Activated T-helper 2 cell treated with anti-CD3 and anti-CD28 coated beads, Interferon-gamma antibody, Interleukin-2, Interleukin-4, amounts not matched to agents 10 μg/mL and 5 μg/mL and 100 μg/mL, durations not matched to agents 14 hours and 24 hours and 36 hours (primary cell): ENCODE data around the gene SLC22A12. TPM values are rescaled to one million over a fixed set of nuclear protein-coding genes. Genes with fewer than 3 reads are reported as not detected.

Source experiments
- DNase-seq: peaks from one replicate; pipeline ENCODE4 v3.0.0; 2021; ENCODE audit warnings: low spot score
- H3K27ac Mint-ChIP-seq: one replicate; pipeline ENCODE4 v1.8.0; 2021; ENCODE audit warnings: mixed read lengths
- H3K27me3 Mint-ChIP-seq: one replicate; pipeline ENCODE4 v1.8.0; 2021; ENCODE audit warnings: low read depth, mixed read lengths
- H3K36me3 Mint-ChIP-seq: one replicate; pipeline ENCODE4 v1.8.0; 2021; ENCODE audit warnings: low read depth, mixed read lengths
- H3K4me1 Mint-ChIP-seq: one replicate; pipeline ENCODE4 v1.8.0; 2021; ENCODE audit warnings: low read depth, mixed read lengths
- H3K4me3 Mint-ChIP-seq: one replicate; pipeline ENCODE4 v1.8.0; 2021; ENCODE audit warnings: low read depth, mild to moderate bottlenecking, moderate library complexity, mixed read lengths
- H3K9me3 Mint-ChIP-seq: one replicate; pipeline ENCODE4 v1.8.0; 2021; ENCODE audit warnings: mixed read lengths
- intact Hi-C: fragments of 100-400 bp; cut with micrococcal nuclease; formaldehyde crosslinking; loops from one replicate; pipeline ENCODE4 v1.15.1; 2023
- total RNA-seq: library from RNA; stranded (reverse); gene quantifications from 2 replicates; pipeline ENCODE4 v1.2.3, GENCODE V29; 2022

Gene SLC22A12
- not detected in 2 replicates for total RNA-seq

GRCh38 chr11:64590763-64591221 is at the start of gene SLC22A12:
TSS of gene SLC22A12 (plus strand) at chr11:64591220. CDS start at chr11:64591557, 337 bp downstream.
- Mint-ChIP-seq H3K4me3 (no peak within 1 kb of the TSS), H3K27ac (no peak within 1 kb of the TSS), H3K27me3 (peaks cover 2% of the 10 kb centered on the region), H3K9me3 (peaks cover 11% of the 10 kb centered on the region), H3K36me3 (no peaks in the 10 kb centered on the region), H3K4me1 (no peaks in the 10 kb centered on the region)
- DNase-seq, result no peak
- intact Hi-C loops, result no loop called here

GRCh38 chr11:64542172-64543125 is 48.6 kb upstream of the SLC22A12 start:
- peaks cover 11% of the 10 kb centered on the region for H3K27me3 Mint-ChIP-seq
- no peak for DNase-seq
- no peak overlapping the region for H3K4me3 Mint-ChIP-seq
- intact Hi-C loops, result no loop called here
- H3K36me3 Mint-ChIP-seq, result no peaks in the 10 kb centered on the region
- no peak overlapping the region for H3K27ac Mint-ChIP-seq
- H3K4me1 Mint-ChIP-seq, result no peaks in the 10 kb centered on the region
- H3K9me3 Mint-ChIP-seq, result no peaks in the 10 kb centered on the region

DNA sequence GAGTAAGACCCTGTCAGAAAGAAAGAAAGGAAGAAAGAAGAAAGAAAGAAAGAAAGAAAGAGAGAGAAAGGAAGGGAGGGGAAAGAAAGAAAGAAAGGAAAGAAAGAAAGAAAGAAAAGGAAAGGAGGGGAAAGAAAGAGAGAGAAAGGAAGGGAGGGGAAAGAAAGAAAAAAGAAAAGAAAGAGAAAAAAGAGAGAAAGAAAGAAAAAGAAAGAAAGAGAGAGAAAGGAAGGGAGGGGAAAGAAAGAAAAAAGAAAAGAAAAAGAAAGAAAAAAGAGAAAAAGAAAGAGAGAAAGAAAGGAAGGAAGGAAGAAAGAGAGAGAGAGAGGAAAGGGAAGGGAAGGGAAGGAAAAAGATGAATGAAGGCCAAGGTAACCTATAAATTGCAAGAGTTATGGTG is 47.2 kb upstream of the SLC22A12 start:
- Mint-ChIP-seq H3K4me3 (no peak overlapping the region), H3K4me1 (no peaks in the 10 kb centered on the region), H3K36me3 (no peaks in the 10 kb centered on the region), H3K27ac (no peak overlapping the region), H3K27me3 (peaks cover 6% of the 10 kb centered on the region), H3K9me3 (no peaks in the 10 kb centered on the region)
- intact Hi-C loops, result no loop called here
- DNase-seq, result no peak

GRCh38 chr11:64544616-64545296 is 46.3 kb upstream of the SLC22A12 start:
- Mint-ChIP-seq H3K9me3 (no peaks in the 10 kb centered on the region), H3K27ac (no peak overlapping the region), H3K4me1 (no peaks in the 10 kb centered on the region), H3K36me3 (no peaks in the 10 kb centered on the region), H3K27me3 (peaks cover 6% of the 10 kb centered on the region), H3K4me3 (no peak overlapping the region)
- DNase-seq, result no peak
- intact Hi-C loops, result no loop called here

GRCh38 chr11:64545619-64546018 is 45.4 kb upstream of the SLC22A12 start:
- Mint-ChIP-seq H3K36me3 (no peaks in the 10 kb centered on the region), H3K4me1 (no peaks in the 10 kb centered on the region), H3K4me3 (no peak overlapping the region), H3K9me3 (no peaks in the 10 kb centered on the region), H3K27ac (no peak overlapping the region), H3K27me3 (peaks cover 6% of the 10 kb centered on the region)
- DNase-seq, result no peak
- intact Hi-C loops, result no loop called here

DNA sequence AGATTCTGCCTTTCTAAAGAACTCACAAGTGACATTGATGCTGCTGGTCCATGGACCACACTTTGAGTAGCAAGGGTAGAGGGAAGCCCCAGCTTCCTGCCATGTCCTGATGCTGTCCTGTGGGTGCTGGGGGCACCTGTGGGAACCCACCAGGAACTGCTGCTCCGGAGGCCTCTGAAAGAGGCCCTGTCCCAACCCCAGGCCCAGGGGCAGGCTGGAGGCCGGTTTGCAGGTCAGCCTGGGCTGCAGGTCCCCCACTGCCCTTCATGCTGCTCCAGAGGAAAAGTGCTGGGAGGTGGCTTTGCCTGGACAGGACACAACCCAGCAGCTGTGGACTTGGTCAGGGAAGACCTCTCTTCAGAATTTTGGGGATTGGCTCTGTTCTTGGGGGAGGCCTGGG is 44.8 kb upstream of the SLC22A12 start:
- Mint-ChIP-seq H3K4me1 (no peaks in the 10 kb centered on the region), H3K9me3 (no peaks in the 10 kb centered on the region), H3K27ac (no peak overlapping the region), H3K4me3 (no peak overlapping the region), H3K27me3 (peaks cover 9% of the 10 kb centered on the region), H3K36me3 (no peaks in the 10 kb centered on the region)
- DNase-seq, result no peak
- intact Hi-C loops, result no loop called here

GRCh38 chr11:64546600-64546999 is 44.4 kb upstream of the SLC22A12 start:
- intact Hi-C loops, result no loop called here
- Mint-ChIP-seq H3K27me3 (peaks cover 9% of the 10 kb centered on the region), H3K4me1 (no peaks in the 10 kb centered on the region), H3K4me3 (no peak overlapping the region), H3K27ac (no peak overlapping the region), H3K9me3 (no peaks in the 10 kb centered on the region), H3K36me3 (no peaks in the 10 kb centered on the region)
- no peak for DNase-seq

GRCh38 chr11:64549969-64550368 is 41.1 kb upstream of the SLC22A12 start:
- H3K4me1 Mint-ChIP-seq, result no peaks in the 10 kb centered on the region
- H3K36me3 Mint-ChIP-seq, result no peaks in the 10 kb centered on the region
- intact Hi-C loops, result no loop called here
- H3K27ac Mint-ChIP-seq, result no peak overlapping the region
- peaks cover 4% of the 10 kb centered on the region for H3K9me3 Mint-ChIP-seq
- no peak for DNase-seq
- H3K27me3 Mint-ChIP-seq, result peaks cover 3% of the 10 kb centered on the region
- no peak overlapping the region for H3K4me3 Mint-ChIP-seq

DNA sequence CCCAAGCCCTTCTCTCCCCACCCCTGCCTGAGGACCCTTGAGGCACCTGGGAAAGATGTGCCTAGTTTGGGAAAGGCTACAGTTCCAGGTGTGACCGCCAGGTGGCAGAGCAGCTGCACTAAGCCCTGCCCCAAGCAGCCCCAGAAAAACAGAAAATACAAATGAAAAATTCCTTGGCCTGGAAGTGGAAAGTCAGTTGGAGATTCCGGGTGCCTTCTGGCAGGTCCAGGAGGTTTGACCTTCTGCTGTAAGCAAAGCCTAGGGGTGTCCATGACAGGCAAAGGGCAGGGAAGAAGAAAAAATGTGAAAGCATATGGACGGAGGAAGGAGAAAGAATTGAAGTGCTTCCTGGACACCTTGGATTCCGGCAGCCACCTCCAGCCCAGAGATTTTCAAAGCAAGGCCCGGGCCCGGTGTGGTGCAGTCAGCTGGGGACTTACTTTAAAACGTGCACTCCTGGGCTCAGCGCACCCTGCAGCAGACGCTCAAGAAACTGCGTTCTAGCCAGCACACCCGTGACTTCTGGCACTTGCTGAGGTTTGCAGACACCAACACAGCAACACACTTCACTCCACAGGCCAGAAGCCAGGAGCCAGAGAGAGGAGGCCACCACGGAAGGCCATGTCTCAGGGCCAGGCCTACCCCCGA is 37.3 kb upstream of the SLC22A12 start:
- peaks cover 4% of the 10 kb centered on the region for H3K9me3 Mint-ChIP-seq
- intact Hi-C loops, result no loop called here
- no peaks in the 10 kb centered on the region for H3K4me1 Mint-ChIP-seq
- peaks cover 3% of the 10 kb centered on the region for H3K27me3 Mint-ChIP-seq
- no peaks in the 10 kb centered on the region for H3K36me3 Mint-ChIP-seq
- no peak for DNase-seq
- no peak overlapping the region for H3K4me3 Mint-ChIP-seq
- H3K27ac Mint-ChIP-seq, result no peak overlapping the region

DNA sequence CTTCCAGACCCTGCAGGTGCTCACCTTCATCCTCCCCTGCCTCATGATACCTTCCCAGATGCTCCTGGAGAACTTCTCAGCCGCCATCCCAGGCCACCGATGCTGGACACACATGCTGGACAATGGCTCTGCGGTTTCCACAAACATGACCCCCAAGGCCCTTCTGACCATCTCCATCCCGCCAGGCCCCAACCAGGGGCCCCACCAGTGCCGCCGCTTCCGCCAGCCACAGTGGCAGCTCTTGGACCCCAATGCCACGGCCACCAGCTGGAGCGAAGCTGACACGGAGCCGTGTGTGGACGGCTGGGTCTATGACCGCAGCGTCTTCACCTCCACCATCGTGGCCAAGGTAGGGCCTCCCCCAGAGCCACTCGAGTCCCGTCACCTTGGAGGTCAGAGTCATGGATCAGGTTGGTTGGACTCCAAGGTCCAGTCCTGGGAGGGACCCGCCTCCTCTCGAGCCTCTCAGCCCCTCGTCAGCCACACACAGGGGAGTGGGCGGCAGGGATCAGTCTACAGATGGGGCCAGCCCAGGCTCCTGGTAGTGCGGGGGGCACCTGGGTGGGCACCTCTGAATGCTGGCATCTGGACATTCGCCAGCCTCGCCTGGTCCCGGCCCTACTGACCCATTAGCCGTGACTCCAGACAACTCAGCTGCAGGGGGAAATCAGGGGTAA is 34.8 kb upstream of the SLC22A12 start:
- H3K27me3 Mint-ChIP-seq, result no peaks in the 10 kb centered on the region
- no peak overlapping the region for H3K27ac Mint-ChIP-seq
- no peaks in the 10 kb centered on the region for H3K4me1 Mint-ChIP-seq
- no peak overlapping the region for H3K4me3 Mint-ChIP-seq
- no peaks in the 10 kb centered on the region for H3K36me3 Mint-ChIP-seq
- intact Hi-C loops, result no loop called here
- peaks cover 4% of the 10 kb centered on the region for H3K9me3 Mint-ChIP-seq
- DNase-seq, result no peak

DNA sequence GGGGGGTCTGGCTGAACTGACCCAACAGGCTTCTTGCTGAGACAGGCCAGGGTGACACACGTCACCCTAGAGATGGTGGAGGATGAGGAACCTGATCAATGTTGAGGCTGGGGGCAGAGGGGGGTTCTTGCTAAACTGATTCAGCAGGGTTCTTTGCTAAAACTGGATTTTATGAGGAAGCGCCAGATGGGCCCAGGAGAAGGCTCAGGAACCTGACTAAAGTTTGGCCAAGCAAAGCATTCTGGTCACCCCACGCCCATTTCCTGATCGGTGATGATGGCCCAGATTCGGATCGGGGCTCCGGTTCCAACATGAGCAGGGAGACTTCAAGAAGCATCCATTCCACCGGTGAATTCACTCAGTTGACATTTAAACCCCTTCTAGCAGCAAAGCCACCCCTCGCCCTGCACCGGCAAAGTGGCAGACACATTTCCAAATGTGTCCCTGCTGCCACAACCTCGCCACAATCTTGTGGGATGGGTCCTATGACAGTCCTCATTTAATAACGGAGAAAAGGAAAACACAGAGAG is 34.2 kb upstream of the SLC22A12 start:
- DNase-seq, result no peak
- H3K9me3 Mint-ChIP-seq, result peaks cover 4% of the 10 kb centered on the region
- intact Hi-C loops, result no loop called here

DNA sequence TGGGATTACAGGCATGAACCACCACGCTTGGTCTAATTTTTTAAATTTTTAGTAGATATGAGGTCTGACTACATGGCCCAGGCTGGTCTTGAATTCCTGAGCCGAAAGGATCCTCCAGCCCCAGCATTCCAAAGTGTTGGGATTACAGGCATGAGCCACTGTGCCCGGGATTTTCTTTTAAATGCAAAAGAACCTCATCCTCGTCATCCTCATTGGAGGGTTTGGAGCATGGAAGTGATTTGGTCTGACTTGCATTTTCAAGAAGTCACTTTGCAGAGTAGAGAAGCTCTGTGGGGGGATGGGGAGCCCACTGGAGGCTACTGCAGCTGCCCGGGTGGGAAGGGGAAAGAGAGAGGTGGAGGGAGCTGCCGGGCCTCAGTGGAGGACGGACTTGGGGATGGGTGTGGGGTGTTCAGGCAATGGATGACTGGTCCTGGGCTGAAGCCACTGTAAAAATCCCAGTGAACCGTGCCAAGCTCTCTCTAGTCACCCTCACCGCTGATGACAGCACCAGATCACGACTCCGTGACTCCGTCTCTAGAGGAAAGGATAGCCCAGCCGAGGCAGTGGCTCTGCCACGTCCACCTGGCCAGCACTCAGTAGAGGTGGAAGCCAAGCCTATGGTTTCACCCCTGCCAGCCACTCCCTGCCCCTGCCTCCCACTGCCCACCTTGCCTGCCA is 32.8 kb upstream of the SLC22A12 start:
- H3K36me3 Mint-ChIP-seq, result no peaks in the 10 kb centered on the region
- H3K27ac Mint-ChIP-seq, result no peak overlapping the region
- H3K4me3 Mint-ChIP-seq, result no peak overlapping the region
- intact Hi-C loops, result no loop called here
- no peaks in the 10 kb centered on the region for H3K9me3 Mint-ChIP-seq
- DNase-seq, result no peak
- no peaks in the 10 kb centered on the region for H3K27me3 Mint-ChIP-seq
- no peaks in the 10 kb centered on the region for H3K4me1 Mint-ChIP-seq

More for the DNA sequence above, 34.2 kb upstream of the SLC22A12 start:
- no peaks in the 10 kb centered on the region for H3K4me1 Mint-ChIP-seq
- H3K27me3 Mint-ChIP-seq, result no peaks in the 10 kb centered on the region
- H3K27ac Mint-ChIP-seq, result no peak overlapping the region
- no peak overlapping the region for H3K4me3 Mint-ChIP-seq
- no peaks in the 10 kb centered on the region for H3K36me3 Mint-ChIP-seq
